HG03575 (cell line): ENCODE data around the gene TBC1D22A.

Experiments used
- ATAC-seq: cut with Tn5 transposase; IDR thresholded peaks from one replicate; pipeline ENCODE4 v1.9.1; 2021; ENCODE audit not compliant: unreplicated experiment, insufficient number of reproducible peaks, low FRiP score; ENCODE audit errors: extremely low read depth

TBC1D22A gene

DNA sequence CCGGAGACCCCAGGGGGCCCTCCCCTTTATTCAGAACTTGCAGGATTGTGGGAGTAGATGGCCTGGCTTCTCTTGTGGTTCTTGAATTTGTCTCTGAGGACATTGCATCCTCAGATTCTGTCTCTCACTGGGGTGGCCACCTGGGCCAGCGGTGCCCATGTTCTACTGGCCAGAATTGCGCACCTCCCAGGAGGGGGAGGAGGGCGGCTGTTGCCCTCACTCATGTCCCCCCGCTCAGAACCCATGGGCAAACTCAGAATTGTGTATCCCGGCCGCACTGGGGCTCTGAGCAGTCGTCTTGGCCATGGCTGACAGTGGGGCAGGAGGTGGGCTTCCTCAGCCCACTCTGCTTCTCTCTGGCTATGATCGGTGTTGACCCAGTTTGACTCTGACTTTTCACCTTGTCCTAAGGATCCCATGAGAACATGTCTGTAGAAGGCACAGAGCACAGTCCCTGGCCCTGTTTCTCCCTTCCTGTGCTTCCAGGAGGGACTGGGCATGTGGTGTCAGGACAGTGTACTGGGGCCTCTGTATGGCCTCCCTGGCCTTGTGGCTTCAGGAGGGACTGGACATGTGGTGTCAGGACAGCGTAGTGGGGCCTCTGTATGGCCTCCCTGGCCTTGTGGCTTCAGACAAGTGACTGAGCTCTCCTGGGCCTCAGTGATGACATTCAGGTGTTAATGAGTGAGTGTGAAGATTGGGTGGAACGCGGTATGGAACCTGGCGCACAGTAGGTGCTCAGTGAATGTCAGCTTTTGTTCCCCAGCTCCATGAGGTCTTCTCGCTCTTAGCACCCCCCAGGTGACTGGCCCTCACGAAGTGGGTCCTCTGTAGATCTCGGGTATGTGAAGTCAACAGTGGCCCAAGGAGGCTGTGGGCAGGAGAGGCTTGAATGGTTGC is 99.3 kb downstream of the TBC1D22A start:
- no peak for ATAC-seq

DNA sequence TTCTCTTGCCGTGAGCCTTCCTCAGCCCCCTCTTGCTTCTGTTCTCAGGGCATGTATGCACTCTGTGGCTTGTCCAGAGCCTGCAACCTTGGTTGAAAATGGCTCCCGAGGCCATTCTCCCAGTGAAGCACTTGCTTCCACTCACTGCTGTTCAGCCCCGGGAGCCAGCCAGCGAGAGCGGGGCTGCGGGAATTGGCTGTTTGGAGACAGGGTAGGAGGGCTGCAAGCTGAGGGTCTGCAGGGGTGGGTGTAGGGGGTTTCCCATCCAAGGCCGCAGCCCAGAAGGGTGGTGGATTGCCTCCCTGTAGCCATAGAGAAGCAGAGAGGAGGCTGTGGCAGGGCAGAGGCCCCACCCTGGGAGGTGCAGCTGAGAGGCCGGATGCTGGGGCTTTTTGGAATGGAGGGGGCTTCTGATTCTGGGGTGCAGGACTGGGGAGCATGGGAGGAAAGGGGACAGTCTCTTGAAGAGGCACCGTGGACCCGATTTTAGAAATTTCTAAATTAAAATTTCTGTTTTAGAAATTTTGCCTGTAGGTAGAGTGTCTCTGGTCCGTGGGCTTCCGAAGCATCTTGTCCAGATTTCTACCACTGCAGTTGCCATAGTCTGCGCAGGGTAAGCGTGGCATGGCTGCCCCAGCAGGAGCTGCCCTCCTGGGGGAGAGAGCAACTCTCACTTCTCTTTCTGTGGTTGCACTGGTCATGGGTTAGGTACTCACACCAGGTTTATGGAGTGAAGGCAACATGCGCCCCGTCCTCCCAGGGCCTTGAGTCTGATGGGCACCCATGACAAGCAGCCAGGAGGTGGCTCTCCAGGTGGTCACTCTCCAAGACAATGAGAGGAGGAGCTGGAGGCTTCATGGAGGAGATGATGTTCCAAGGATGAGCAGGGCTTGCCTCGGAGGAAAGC is 100.2 kb downstream of the TBC1D22A start:
- no peak for ATAC-seq

DNA sequence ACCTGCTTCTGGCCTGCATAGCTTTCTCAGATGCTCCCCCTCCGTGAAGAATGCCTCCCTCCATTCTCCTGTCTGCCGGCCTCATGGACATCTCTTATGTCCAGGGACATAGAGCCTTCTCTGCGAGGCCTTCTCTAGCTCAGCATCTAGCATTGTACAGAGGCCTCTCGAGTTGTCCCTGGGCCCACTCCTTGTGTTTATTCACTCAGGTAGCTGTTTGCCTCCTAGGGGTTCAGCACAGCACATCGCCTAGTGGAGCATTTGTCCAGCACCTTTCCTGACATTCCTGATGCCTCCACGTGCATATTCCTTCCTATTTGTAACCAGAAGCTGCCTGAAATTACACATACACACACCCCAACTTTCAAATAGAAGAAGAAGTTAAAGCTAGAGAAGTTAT is 101.3 kb downstream of the TBC1D22A start:
- no peak for ATAC-seq

DNA sequence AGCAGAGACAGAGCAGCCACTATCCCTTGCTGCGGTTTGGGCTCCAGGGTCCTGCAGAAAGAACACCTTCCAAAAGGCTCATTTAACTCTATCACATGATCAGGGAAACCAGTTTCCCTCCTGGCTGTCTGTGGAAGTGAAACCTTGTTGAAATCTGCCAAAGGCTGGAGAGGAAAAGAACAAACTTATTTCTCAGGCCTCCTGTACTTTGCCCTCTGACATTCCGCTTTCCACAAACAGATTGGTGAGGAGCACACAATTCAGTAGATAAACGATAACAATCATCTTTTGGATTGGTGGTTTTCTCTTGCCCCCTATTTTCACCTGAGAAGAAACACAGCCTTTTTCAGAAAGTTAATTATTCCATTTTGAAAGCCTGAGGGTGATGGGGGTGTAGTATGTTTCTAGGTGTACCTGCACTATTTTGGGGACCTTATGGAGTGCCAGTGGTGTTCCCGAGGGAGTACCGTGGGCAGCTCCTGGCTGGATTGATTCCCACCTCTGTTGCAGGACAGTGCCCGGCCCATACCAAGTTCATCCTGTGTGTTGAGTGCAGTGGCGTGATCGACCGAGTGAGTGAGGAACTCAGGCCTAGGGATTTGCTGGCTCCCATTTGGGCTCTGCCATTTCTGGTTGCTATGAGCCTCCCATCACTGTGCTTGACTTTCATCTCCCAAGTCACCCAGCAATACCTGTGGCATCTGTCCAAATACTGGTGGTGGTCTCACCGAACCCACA is 102.0 kb downstream of the TBC1D22A start:
- no peak for ATAC-seq

DNA sequence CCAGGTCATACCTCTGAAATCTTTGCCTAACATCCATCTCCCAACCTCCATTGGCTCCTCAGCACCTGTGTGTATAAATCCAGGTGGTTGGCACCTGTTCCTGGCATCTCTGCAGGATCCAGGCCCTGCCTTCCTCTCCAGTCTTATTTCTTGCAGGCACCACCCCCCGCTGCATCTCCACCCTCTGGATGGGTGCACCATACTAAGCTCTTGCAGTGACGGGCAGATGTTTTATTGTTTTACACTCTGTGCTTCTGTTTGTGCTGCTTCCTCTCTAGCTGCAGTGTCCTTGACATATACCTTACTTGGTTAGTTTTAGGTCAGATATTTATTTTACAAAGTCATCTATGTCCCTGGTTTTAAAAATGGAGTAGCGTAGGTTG is 102.6 kb downstream of the TBC1D22A start:
- no peak for ATAC-seq

DNA sequence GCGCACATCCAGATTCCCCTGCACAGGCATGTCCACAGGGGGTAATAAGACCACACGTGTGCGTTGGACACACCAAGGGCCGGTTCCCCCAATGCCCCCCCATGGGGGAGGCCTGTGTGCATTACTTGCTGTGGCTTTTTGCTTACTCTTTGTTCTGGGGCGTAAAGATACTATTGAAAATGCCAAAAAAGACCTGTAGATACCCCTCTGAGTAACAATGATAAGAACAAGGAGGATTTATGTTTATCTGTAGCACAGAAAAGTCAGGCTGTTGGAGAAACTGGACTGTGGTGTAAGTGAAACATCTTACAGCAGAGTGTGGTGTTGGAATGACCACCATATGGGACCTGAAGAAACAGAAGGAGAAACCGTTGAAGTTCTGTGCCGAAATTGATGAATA is 103.2 kb downstream of the TBC1D22A start:
- ATAC-seq, result no peak

DNA sequence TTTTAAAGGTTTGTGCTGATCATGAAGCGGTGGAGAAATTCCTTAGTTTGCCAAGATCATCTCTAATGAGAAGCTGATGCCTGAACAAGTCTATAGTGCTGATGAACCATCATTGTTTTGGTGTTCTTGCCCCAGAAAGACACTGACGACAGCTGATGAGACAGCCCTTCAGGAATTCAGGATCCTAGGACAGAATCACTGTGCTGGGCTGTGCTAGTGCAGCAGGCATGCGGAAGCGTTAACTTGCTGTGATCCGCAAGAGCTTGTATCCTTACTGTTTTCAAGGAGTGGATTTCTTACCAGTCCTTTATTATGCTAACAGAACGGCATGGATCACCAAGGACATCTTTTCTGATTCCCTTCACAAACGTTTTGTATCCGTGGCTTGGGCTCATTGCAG is 104.1 kb downstream of the TBC1D22A start:
- ATAC-seq, result no peak

DNA sequence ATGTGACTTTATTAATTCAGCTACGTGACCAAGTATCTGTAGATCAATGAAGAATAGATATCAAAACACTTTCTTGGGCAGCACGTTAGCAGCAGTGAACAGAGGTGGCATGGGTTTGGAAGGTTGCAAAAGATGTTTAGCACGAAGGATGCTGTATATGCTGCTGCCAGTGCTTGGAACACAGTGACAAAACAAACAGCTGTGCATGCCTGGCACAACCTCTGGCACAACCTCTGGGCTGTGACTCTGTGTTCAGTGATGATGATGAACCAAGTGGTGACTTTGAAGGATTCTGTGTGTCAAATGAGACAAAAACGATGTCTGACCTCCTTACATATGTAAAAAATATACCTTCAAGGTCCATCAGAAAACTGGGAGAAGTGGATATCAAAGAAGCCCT is 104.7 kb downstream of the TBC1D22A start:
- ATAC-seq, result no peak

DNA sequence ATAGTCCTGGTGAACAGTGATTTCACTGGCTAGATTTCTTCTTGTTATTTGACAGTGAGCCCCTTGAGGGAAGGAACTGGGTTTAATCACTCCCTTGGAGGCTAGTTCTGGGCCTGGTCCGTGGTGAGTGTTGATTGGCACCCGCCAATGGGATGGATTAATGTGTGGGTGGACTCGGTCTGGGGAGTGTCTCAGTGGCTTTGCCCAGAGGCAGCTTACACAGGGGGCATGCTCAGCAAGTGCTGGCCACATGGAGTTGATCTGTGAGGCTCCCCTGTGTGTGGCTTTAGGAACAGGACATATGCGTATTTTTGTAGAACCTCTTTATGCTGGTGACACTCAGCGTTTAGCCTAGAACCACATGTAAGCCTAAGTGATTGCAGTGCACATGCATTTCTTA is 106.9 kb downstream of the TBC1D22A start:
- ATAC-seq, result no peak

DNA sequence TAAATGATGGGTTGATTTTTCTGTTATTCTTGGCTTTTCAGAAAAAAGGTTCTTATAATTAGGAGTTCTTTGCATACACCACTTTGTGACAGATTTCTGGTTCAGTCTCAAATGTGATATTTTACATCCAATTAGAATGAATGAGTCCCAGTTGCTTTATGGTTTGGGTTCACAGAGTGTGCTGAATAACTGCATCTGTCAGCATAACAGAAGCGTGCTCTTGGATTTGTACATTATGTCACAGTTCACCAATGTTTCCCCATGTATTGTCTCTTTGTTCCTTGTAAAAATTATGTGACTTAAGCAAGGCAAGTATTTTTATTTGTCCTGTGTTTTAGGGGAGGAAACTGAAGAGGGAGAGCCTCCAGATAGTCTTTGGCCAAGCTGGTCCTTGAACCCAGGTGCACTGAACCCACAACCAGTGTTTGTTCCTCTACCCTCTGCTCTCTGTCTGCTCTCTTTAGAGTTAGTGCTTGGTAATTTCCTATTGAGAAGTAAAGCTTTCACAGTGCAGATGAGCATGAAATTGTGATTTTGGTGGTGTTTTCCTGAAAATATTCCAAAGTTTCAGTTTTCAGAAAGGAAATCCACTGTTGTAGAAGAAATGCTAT is 107.5 kb downstream of the TBC1D22A start:
- ATAC-seq, result no peak

DNA sequence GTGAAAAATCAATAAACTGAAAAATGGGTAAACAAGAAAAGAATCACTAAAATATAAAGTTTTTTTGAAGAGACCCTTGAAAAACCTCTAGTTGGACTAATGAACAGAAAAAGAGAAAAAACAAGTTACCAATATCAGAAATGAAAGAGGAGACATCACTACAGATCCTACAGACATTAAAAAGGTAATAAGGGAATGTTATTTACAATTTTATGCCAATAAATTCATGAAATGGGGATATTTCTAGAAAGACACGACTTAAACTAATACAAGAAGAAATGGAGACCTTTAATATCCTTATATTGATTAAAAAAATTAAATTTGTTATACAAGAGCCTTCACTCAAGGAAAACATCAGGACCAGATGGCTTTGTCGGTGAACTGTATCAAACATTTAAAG is 109.4 kb downstream of the TBC1D22A start:
- ATAC-seq, result no peak

DNA sequence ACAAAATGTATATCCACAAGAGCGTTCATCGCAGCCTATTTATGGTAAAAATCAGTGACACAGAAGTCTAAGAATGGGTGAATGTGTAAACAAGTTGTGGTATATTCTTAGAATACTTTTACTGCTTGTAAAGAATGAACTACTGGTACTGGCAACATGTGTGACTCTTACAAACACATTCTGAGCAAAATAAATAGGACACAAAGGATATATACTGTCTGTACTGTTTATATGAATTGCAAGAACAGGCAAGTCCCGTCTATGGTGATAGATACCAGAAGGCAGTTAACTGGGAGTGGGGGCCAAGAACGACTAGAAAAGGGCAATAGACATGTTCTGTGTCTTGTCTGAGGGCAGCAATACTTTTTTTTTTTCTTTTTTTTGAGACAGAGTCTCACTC is 112.6 kb downstream of the TBC1D22A start:
- ATAC-seq, result no peak

DNA sequence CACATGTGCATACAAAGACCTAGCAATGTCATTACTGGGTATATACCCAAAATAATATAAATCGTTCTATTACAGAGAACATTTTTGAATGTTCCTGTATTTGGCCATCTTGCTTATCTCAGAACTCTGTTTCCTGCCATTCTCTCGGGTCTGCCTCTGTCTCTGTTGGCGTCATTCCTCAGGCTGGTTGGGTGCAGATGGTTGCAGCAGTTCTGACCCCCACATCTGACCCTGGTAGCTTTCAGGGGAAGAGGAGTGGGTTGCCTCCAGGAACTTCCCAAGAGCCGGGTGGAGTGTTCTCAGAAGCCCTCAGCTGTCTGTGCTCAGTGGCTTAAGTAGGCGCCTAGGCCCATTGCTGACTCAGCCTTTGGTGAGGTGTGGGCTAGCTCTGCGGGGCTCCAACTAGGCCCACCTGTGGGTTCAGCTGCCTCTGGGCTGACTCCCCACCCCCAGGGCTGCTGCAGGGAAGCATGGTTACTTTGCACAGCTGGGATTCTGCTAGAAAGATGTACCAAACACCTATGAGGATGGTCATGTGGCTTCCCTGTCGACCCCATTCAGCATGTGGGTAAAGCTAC is 114.0 kb downstream of the TBC1D22A start:
- no peak for ATAC-seq

DNA sequence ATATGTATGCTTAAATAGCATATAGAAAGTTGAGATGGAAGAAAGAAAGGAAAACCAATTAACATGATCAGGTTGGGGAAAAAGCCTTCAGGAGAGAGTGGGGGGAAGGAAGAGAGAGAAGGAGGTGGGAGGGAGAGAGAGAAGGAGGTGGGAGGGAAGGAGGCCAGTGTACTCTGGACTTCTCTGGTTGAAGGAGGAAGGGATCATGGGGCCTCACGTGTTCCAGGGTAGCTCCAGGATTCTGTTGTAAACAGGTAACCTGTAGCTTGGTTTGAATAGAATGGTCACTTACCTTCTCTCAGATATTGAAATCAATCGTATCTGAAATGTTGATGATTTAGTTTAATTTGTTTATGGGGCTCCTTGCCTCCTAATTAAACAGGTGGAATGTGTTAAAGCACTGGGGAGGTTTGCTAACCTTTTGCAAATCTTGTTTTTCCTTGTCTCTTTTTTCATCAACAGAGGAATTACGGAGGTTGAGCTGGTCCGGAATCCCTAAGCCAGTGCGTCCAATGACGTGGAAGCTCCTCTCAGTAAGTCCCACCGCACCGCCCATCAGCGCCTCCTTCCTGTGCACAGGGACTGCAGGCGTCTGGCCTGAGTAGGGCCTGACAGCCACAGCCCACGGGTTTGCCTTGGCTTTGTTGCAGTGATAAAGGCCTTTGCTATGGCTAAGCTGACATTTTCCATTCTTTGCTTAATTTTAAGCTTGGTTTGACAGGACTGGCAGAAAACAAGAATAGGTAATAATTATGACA is 115.9 kb downstream of the TBC1D22A start:
- no peak for ATAC-seq

DNA sequence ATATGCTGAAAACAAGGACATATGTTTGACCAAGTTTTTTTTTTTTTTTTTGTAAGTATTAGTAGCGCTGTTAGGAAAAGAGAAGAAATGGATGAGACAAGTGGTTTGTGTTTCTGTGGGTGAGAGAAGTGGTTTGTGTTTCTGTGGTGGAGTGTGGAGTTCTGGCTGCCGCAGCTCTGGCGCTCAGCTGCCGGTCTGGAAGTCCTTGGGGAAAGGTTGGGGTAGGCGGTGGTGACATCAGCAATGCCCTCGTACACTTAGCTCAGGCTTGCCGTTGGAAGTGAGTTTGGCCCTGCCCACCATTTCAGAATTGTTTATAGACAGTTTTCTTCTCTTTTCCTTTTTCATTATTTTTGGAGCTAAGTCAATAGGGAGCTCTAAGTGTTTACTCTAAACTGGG is 116.6 kb downstream of the TBC1D22A start:
- ATAC-seq, result no peak

DNA sequence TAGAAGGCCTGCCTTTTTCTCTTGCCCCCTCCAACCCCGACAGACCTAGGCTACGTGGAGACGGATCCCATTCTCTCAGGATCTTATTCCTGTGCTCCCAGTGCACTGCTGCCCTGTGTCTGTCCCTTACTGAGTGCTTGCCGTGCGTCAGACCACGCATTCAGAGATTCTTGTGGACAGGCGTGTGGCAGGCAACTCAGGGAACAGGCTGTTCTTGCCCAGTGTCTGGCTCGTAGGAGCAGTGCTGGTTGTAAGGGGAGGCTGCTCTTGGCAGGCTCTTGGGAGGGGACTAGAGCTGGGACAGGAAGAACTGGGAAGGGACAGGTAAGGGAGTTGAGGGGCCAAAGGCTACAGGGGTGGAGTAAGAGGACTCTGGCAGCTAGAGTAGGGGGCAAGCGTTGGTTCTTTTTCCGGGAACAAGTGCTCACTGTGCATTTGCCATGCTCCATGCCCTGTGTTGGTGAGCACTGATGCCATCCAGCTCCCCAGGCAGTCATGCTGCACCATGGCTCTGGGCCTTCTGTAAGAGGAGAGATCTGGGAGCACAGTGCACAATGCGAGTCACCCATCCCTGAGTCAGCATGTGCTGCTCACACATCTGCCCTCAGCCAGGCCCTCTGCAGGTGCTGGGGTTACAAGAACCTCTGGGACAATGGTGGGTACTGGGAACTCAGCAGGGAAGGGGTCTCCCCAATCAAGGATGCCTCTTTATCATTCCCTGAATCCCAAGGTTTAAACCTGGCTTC is 119.1 kb downstream of the TBC1D22A start:
- ATAC-seq, result no peak

DNA sequence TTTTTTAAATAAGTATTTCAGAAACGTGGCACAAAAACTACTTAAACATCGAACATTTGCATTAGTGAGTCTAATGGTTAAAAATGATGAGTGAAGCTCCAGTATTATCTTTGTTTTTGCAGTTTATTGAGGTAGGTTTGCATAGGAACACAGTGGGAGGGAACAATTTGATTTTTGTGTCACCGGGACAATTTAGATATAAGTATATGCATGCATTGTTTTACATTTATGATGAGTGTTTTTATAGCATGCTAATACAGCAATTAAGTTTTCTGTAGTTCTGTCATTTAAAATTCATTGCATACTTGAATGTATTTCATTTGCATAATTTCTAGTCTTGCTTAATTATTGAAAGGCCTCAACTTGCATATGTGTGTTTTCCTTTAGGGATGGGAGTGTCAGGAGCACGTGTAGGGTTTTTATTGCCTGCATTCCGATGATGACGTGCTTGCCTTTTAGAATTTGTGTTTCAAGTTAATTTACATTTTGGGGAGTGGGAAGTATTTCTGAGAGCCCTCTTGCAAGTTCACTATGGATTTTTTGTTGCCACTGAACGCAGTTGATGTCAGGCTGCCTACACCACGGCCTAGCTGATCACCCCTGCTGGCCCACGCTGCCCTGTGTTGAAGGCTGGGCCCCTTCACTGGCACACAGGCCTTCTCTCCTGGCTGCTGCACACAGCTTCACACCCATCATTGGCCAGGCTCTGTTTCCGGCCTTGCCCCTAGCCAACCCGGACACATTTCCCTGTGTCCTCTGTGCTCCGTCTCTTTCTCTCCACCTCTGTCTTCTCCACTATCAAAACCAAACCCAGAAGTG is 120.9 kb downstream of the TBC1D22A start:
- no peak for ATAC-seq
